NCI-H345 treated with DMSO at 0.1 percent for 48 hours (cell line): ENCODE data around the gene AP1B1.

Experiments used
- DNase-seq: peaks from one replicate; lab custom pipeline; 2025; ENCODE audit not compliant: unreplicated experiment; lab: John Stamatoyannopoulos, UW

AP1B1 gene

GRCh38 chr22:29334148-29334547 lies 54.2 kb downstream of the AP1B1 start:
- no peak for DNase-seq

GRCh38 chr22:29332886-29333496 lies 55.4 kb downstream of the AP1B1 start:
- no peak for DNase-seq

GRCh38 chr22:29331658-29332300 lies 56.6 kb downstream of the AP1B1 start:
- no peak for DNase-seq

GRCh38 chr22:29331213-29331612 lies 57.2 kb downstream of the AP1B1 start:
- no peak for DNase-seq

- DNase-seq, result no peak
Observed at GRCh38 chr22:29330753-29331152, 57.6 kb downstream of the AP1B1 start.

GRCh38 chr22:29330291-29330690 lies 58.1 kb downstream of the AP1B1 start:
- DNase-seq, result no peak

GRCh38 chr22:29329581-29329980 lies 58.8 kb downstream of the AP1B1 start:
- no peak for DNase-seq

GRCh38 chr22:29328566-29329500 lies 59.5 kb downstream of the AP1B1 start:
- DNase-seq, result no peak

GRCh38 chr22:29328055-29328454 lies 60.3 kb downstream of the AP1B1 start:
- no peak for DNase-seq

- no peak for DNase-seq
Observed at GRCh38 chr22:29327089-29327764, 61.1 kb downstream of the AP1B1 start.

GRCh38 chr22:29326481-29326880 lies 61.9 kb downstream of the AP1B1 start:
- DNase-seq, result no peak

GRCh38 chr22:29325785-29326315 lies 62.5 kb downstream of the AP1B1 start:
- DNase-seq, result no peak

GRCh38 chr22:29325356-29325755 lies 63.0 kb downstream of the AP1B1 start:
- DNase-seq, result no peak

- DNase-seq, result no peak
Observed at GRCh38 chr22:29323641-29324040, 64.7 kb downstream of the AP1B1 start.

GRCh38 chr22:29320546-29320945 lies 67.8 kb downstream of the AP1B1 start:
- no peak for DNase-seq

- DNase-seq, result no peak
Observed at GRCh38 chr22:29319072-29319471, 69.3 kb downstream of the AP1B1 start.

GRCh38 chr22:29317827-29318454 lies 70.4 kb downstream of the AP1B1 start:
- no peak for DNase-seq

- DNase-seq, result no peak
Observed at GRCh38 chr22:29316141-29316828, 72.1 kb downstream of the AP1B1 start.

GRCh38 chr22:29315286-29316140 lies 72.9 kb downstream of the AP1B1 start, which contains the start of gene RASL10A:
TSS of gene RASL10A (minus strand) at chr22:29315697. CDS start at chr22:29315246, 451 bp downstream.
- DNase-seq, result no peak
